Subcutaneous adipose tissue (tissue), 4 donors: ENCODE results near the gene IQSEC1. TPM values are rescaled to one million over a fixed set of nuclear protein-coding genes. Genes with fewer than 3 reads are reported as not detected.

Experiments
- CTCF ChIP-seq: fragments of 450-650 bp; IDR thresholded peaks from one replicate; pipeline ENCODE4 v1.5.1; 2016; ENCODE audit warnings: low read depth, mild to moderate bottlenecking, control low read depth, antibody characterized with exemption, moderate library complexity
- total RNA-seq, 4 donors: library from RNA; depleted of rRNA; stranded (reverse); fragments of >200 nt; gene quantifications; one replicate each; pipeline ENCODE4 v1.1.0, GENCODE V29; 2016

IQSEC1 gene
- total RNA-seq, 4 donors from 2014 or later: 44.3 to 99.1 (median 51.8) TPM

DNA sequence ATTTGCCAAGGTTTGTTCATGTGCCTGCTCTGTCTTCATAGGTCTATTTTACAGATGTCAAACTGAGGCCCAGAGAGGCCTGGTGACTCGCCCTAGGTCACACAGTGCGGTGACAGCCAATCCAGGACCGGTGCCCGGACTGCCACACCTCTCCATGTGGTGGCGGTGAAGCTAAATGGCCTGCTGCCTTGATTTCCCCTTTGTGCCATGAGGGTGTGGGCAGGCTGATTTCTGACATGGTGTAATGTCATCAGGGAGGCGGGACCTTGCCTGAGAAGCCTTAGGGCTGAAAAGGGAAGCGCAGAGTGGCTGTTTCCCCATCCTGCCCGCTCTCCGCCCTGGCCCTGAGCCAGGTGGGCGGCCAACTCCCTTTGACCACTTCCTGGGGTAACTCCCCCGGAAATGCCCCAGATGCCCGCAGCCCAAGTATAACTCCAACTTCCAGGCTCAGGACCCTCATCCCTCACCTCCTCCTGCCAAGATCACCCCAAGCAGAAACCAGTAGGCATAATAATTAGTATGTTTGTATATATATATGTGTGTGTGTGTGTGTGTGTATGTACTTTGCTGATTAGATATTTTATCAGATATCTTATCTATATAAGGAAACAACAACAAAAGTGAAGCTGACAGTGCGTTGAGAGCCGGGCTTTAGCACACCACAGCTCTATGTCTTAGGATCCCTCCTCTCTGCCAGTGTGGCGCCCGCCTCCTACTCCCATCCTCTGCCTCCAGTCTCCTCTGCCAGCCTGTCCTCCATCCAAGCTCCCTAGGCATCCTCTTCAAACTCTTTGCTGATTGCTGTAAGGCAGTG is 63.9 kb downstream of the IQSEC1 start:
- TF ChIP-seq CTCF: no peak

DNA sequence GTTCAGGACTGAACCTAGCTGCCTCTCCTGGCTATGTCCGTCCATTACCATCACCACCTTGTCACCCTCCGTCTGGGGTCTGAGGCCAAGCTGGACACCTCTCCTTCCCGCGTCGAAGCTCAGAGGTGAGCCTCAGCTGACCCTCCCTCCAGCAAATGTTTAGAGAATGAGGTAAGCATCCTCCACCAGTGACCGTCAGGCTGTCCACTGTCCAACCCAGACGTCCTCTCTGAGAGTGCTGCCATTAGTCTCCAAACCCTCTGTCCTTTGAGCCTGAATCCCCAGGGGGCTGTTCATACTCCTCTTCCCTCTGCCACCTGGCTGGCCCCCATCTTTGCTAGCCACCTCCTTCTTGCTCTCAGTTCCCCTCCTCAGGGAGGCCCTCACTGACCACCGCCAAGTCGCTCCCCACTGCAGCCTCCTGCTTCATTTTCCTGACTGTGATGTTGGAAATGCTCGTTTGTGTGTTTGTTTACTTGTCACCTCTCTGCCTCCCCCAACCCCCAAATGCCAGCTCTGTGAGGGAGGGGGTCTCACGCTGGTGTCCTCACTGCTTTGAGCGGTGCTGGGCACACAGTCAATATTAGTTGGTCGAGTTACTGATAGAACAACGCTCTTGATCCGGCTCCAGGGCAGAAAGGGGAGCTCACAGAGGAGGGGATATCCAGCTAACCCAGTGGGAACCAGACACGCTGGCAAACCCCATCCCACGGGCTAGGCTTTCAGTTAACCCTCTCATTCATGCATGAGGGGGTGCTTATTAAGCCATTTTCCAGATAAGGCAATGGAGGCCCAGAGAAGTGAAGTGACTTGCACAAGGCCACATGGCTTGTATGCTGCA is 64.9 kb downstream of the IQSEC1 start:
- no peak for TF ChIP-seq CTCF

- TF ChIP-seq CTCF: no peak
These were observed 65.8 kb downstream of the IQSEC1 start for GRCh38 chr3:13007251-13007941.

GRCh38 chr3:13006216-13006990 is 66.8 kb downstream of the IQSEC1 start:
- no peak for TF ChIP-seq CTCF

DNA sequence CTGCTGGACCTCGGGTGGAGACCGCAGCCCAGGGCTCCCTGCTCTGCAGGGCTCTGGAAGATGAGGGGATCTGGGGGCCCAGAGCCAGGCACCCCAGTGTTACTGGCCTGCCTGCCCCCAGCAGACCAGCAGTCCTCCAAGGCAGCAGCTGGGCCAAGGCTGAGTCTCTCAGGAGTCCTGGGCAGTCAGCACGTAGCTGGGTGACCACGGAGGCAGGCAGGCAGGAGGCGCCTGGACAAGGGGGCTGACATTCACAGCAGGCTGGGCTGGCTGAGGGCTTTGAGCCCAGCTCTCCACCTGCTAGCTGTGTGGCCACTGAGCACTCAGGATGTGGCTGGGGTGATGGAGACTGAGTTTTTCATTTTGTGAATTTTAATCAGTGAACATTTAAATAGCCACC is 67.9 kb downstream of the IQSEC1 start:
- TF ChIP-seq CTCF: no peak

- no peak for TF ChIP-seq CTCF
These were observed 68.9 kb downstream of the IQSEC1 start for GRCh38 chr3:13004376-13004775.
